Spleen (tissue), 11 donors: ENCODE data around the gene KMT2E. TPM values are rescaled to one million over a fixed set of nuclear protein-coding genes. Genes with fewer than 3 reads are reported as not detected.

Experiments
- DNase-seq: peaks from one replicate; pipeline ENCODE4 v3.0.0-alpha.2; 2020
- H3K27ac ChIP-seq, 8 donors: fragments of 200-600 bp; sonication (generic) in 7 of 8; 1 replicate in 4 of 8; 2 replicates in 4 of 8; pipeline versions ENCODE4 v1.5.0 to v1.8.0; 2016 to 2021; ENCODE audit warnings: inconsistent platforms in 4 of 8, mild to moderate bottlenecking in 4 of 8, moderate library complexity in 1 of 8
- H3K27me3 ChIP-seq, 7 donors: fragments of 200-600 bp; sonication (generic) in 6 of 7; replicated peaks in 1 of 7; 1 replicate in 4 of 7; 2 replicates in 3 of 7; pipeline versions ENCODE4 v1.5.0 to v1.8.0; 2016 to 2021; ENCODE audit warnings: inconsistent platforms in 3 of 7, mild to moderate bottlenecking in 1 of 7
- H3K36me3 ChIP-seq, 6 donors: fragments of 200-600 bp; sonication (generic) in 5 of 6; 1 replicate in 4 of 6; 2 replicates in 2 of 6; pipeline versions ENCODE4 v1.5.0 to v1.8.0; 2016 to 2021; ENCODE audit warnings: inconsistent platforms in 2 of 6
- H3K4me1 ChIP-seq, 6 donors: fragments of 200-600 bp; sonication (generic) in 5 of 6; 1 replicate in 3 of 6; 2 replicates in 3 of 6; pipeline versions ENCODE4 v1.5.0 to v1.8.0; 2016 to 2021; ENCODE audit warnings: inconsistent platforms in 3 of 6
- H3K4me3 ChIP-seq, 8 donors: fragments of 200-600 bp; sonication (generic) in 7 of 8; 1 replicate in 4 of 8; 2 replicates in 4 of 8; pipeline versions ENCODE4 v1.5.0 to v1.8.0; 2016 to 2021; ENCODE audit warnings: inconsistent platforms in 4 of 8, mild to moderate bottlenecking in 4 of 8, moderate library complexity in 2 of 8
- H3K9me3 ChIP-seq, 8 donors: fragments of 200-600 bp; sonication (generic) in 7 of 8; 1 replicate in 4 of 8; 2 replicates in 4 of 8; pipeline versions ENCODE4 v1.5.0 to v1.8.0; 2016 to 2021; ENCODE audit warnings: inconsistent platforms in 4 of 8
- CTCF ChIP-seq, 11 experiments: fragments of 200-600 bp in 7 of 11; fragments of 450-650 bp in 4 of 11; sonication (generic) in 4 of 11; IDR thresholded peaks in 8 of 11; conservative IDR thresholded peaks in 3 of 11; 1 replicate in 7 of 11; 2 replicates in 4 of 11; pipeline versions ENCODE4 v1.4.0 to v1.8.0; 2016 to 2021; ENCODE audit warnings: antibody characterized with exemption in 11 of 11, inconsistent platforms in 4 of 11, mild to moderate bottlenecking in 1 of 11
- POLR2A ChIP-seq, 3 donors: fragments of 450-650 bp; IDR thresholded peaks; one replicate each; pipeline ENCODE4 v1.5.1; 2017; ENCODE audit warnings: antibody characterized with exemption in 3 of 3, mild to moderate bottlenecking in 1 of 3
- POLR2AphosphoS5 ChIP-seq, 3 donors: sonication (generic); formaldehyde crosslinking; IDR thresholded peaks; one replicate each; pipeline ENCODE4 v1.5.1; 2017; ENCODE audit warnings: antibody characterized with exemption in 3 of 3
- WGBS, 5 donors: extraction: QIAGEN DNeasy Blood & Tissue Kit in 3 of 5; methylation state at CpG; one replicate each; pipeline versions ENCODE4 v1.1.5 to v1.1.7; 2013 to 2018; 5-methylcytosine and 5-hydroxymethylcytosine counted together
- intact Hi-C: fragments of 100-400 bp; cut with DNase I; formaldehyde crosslinking; loops from one replicate; pipeline ENCODE4 v1.15.0; 2023; ENCODE audit warnings: low total_unique reads
- polyA plus RNA-seq, 3 donors: library from polyadenylated mRNA; stranded (reverse); fragments of 200-250 nt; gene quantifications; one replicate each; pipeline ENCODE4 v1.2.1, GENCODE V29; 2013
- total RNA-seq, 7 donors: library from RNA; depleted of rRNA in 3 of 7; stranded (reverse); fragments of >200 nt in 3 of 7; fragmentation: NEBNext Ultra II Directional in 4 of 7; extraction: Animal tissue kit (Norgen Biotek cat#: 25700) in 4 of 7; gene quantifications; one replicate each; pipeline versions ENCODE4 v1.1.0 to v1.2.1, GENCODE V29; 2016 to 2021
- donor health status: healthy with polysubstance abuse.
- donor health status: DM: no; HTN: no; CAD: no; lungs with moderate emphysema.
- donor health status: DM: no; HTN: no; CAD: no.
- donor health status: Bipolar disorder and iron deficiency.
- donor health status: healthy.
- donor health status: DM: no; HTN: no; CAD: no.
- donor health status: DM: yes; HTN: yes; CAD: no.

Gene KMT2E
- total and polyA plus RNA-seq, 10 donors: 11.5 to 215 (median 137) TPM

DNA sequence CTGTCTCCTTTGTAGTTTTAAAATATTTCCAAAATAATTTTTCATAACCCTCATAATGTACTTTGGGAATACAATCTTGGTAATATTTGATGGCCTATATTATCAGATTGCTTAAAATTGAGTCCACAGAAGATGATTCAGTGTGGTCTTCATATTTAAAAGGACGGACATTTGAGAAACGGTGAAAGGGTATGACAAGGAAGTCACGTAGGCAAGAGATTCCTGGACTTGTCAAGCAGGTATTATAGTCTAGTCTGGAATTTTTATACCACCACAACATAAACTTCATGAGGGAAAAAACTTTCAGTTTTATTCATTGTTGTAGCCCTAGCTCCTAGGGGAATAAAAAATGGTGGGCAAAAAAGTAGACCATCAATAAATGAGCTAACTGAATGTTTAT is 82.3 kb downstream of the KMT2E start:
- intact Hi-C loops: no loop called here
- peaks cover 0 to 100% (median 33%) of the 10 kb centered on the region in 6 donors for H3K36me3 ChIP-seq
- 93 to 98% (median 96%) methylated on average over 3 of the region's 3 CpGs for WGBS, 5 donors

DNA sequence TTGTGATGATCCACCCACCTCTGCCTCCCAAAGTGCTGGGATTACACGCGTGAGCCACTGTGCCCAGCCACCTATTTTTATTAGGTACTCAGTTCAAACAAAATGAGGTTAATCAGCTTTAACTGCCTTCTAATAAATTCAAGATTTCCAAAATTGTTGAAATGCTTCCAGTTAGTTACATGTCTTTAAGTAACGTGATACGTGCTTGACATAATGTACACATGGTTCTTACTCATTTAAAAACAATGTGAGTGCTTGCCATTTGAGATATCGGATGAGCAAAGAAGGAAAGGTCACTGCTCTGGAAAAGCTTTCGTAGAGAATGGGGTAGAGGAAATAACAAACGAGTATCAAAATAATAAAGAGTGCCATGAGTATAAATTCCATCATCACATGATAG is 83.6 kb downstream of the KMT2E start:
- DNase-seq: no peak
- no peak for TF ChIP-seq POLR2AphosphoS5 (IDR thresholded peaks at IDR 0.05)
- TF ChIP-seq POLR2A (IDR thresholded peaks at IDR 0.05): no peak
- no peak for TF ChIP-seq CTCF (IDR thresholded peaks at IDR 0.05 in 8 of 11, conservative IDR thresholded peaks at IDR 0.05 in 3 of 11)
- intact Hi-C loops: no loop called here
- Histone ChIP-seq H3K9me3 (no peaks in the 10 kb centered on the region), H3K36me3 (peaks cover 0 to 100% (median 27%) of the 10 kb centered on the region in 6 donors), H3K27ac (peak overlapping the region in 1 of 8 donors; percentile 16), H3K4me3 (no peak overlapping the region), H3K4me1 (peaks cover 0 to 42% (median 7%) of the 10 kb centered on the region in 6 donors), H3K27me3 (no peaks in the 10 kb centered on the region)
- WGBS, 5 donors: 78 to 92% (median 88%) methylated on average over 7 of the region's 7 CpGs

More for the DNA sequence above, 82.3 kb downstream of the KMT2E start:
- no peak overlapping the region for H3K27ac ChIP-seq
- H3K4me1 ChIP-seq: peaks cover 0 to 29% (median 0%) of the 10 kb centered on the region in 6 donors
- H3K27me3 ChIP-seq: no peaks in the 10 kb centered on the region
- TF ChIP-seq POLR2A (IDR thresholded peaks at IDR 0.05) (no peak), CTCF (IDR thresholded peaks at IDR 0.05 in 8 of 11, conservative IDR thresholded peaks at IDR 0.05 in 3 of 11) (no peak), POLR2AphosphoS5 (IDR thresholded peaks at IDR 0.05) (no peak)
- DNase-seq: no peak
- H3K4me3 ChIP-seq: no peak overlapping the region
- H3K9me3 ChIP-seq: no peaks in the 10 kb centered on the region

- no peaks in the 10 kb centered on the region for H3K27me3 ChIP-seq
- DNase-seq: no peak
- no peak for TF ChIP-seq POLR2A (IDR thresholded peaks at IDR 0.05)
- no peak for TF ChIP-seq POLR2AphosphoS5 (IDR thresholded peaks at IDR 0.05)
- TF ChIP-seq CTCF (IDR thresholded peaks at IDR 0.05 in 8 of 11, conservative IDR thresholded peaks at IDR 0.05 in 3 of 11): no peak
- H3K9me3 ChIP-seq: no peaks in the 10 kb centered on the region
- H3K36me3 ChIP-seq: peaks cover 0 to 100% (median 29%) of the 10 kb centered on the region in 6 donors
- intact Hi-C loops: no loop called here
- WGBS, 5 donors: 68 to 81% (median 79%) methylated on average over 2 of the region's 2 CpGs
- peak overlapping the region in 1 of 8 donors; percentile 9 for H3K27ac ChIP-seq
- no peak overlapping the region for H3K4me3 ChIP-seq
- H3K4me1 ChIP-seq: peaks cover 0 to 48% (median 8%) of the 10 kb centered on the region in 6 donors
Observed at GRCh38 chr7:105098863-105099515, 85.0 kb downstream of the KMT2E start.

DNA sequence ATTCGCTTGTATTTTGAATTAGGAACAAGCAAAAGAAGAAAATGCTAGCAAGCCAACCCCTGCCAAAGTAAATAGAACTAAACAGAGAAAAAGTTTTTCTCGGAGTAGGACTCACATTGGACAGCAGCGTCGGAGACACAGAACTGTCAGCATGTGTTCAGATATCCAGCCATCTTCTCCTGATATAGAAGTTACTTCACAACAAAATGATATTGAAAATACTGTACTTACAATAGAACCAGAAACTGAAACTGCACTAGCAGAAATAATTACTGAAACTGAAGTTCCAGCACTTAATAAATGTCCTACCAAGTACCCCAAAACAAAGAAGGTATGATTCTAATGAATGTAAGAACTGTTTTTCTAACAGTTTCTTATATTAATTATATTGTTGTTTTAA is 87.9 kb downstream of the KMT2E start:
- DNase-seq: no peak
- WGBS, 5 donors: 91 to 95% (median 93%) methylated on average over 4 of the region's 4 CpGs
- TF ChIP-seq CTCF (IDR thresholded peaks at IDR 0.05 in 8 of 11, conservative IDR thresholded peaks at IDR 0.05 in 3 of 11): no peak
- no peak for TF ChIP-seq POLR2A (IDR thresholded peaks at IDR 0.05)
- no peak for TF ChIP-seq POLR2AphosphoS5 (IDR thresholded peaks at IDR 0.05)
- Histone ChIP-seq H3K4me1 (peaks cover 0 to 48% (median 8%) of the 10 kb centered on the region in 6 donors), H3K9me3 (no peaks in the 10 kb centered on the region), H3K27ac (peak overlapping the region in 3 of 8 donors; percentile 19 to 36 (median 23)), H3K27me3 (no peaks in the 10 kb centered on the region), H3K36me3 (peaks cover 0 to 100% (median 46%) of the 10 kb centered on the region in 6 donors), H3K4me3 (no peak overlapping the region)
- intact Hi-C loops: no loop called here
